Trophoblast cell (in vitro differentiated cells and primary cell): ENCODE results near the gene CAPZA2.

Experiments
- DNase-seq, 2 donors: peaks; one replicate each; pipeline ENCODE4 v3.0.0-alpha.2; 2016
- H2AFZ ChIP-seq: 2 replicates; pipeline ENCODE4 v1.6.1; 2013; ENCODE audit warnings: low read length, moderate library complexity, mild to moderate bottlenecking; ENCODE audit not compliant: insufficient read depth, poor library complexity
- H2AK5ac ChIP-seq: 2 replicates; pipeline ENCODE4 v1.6.1; 2013; ENCODE audit warnings: mild to moderate bottlenecking, low read length
- H2BK120ac ChIP-seq: 2 replicates; pipeline ENCODE4 v1.6.1; 2013; ENCODE audit warnings: low read length, mild to moderate bottlenecking, moderate library complexity; ENCODE audit not compliant: insufficient read depth, poor library complexity
- H2BK12ac ChIP-seq: 2 replicates; pipeline ENCODE4 v1.6.1; 2013; ENCODE audit warnings: mild to moderate bottlenecking, low read length, moderate library complexity
- H2BK5ac ChIP-seq: 2 replicates; pipeline ENCODE4 v1.6.1; 2013; ENCODE audit warnings: low read length, low read depth, moderate library complexity, mild to moderate bottlenecking; ENCODE audit not compliant: poor library complexity
- H3K14ac ChIP-seq: 2 replicates; pipeline ENCODE4 v1.6.1; 2013; ENCODE audit warnings: mild to moderate bottlenecking, low read length
- H3K18ac ChIP-seq: 2 replicates; pipeline ENCODE4 v1.6.1; 2013; ENCODE audit warnings: mild to moderate bottlenecking, low read length
- H3K23ac ChIP-seq: 2 replicates; pipeline ENCODE4 v1.6.1; 2013; ENCODE audit warnings: low read length
- H3K27ac ChIP-seq: 2 replicates; pipeline ENCODE4 v1.5.1; 2013; ENCODE audit warnings: low read depth, mild to moderate bottlenecking, inconsistent platforms, low read length, moderate library complexity
- H3K27me3 ChIP-seq: 2 replicates; pipeline ENCODE4 v1.6.1; 2013; ENCODE audit warnings: inconsistent platforms, mild to moderate bottlenecking, low read length, moderate library complexity; ENCODE audit not compliant: insufficient read depth
- H3K36me3 ChIP-seq, 2 experiments: 1 replicate in 1 of 2; 2 replicates in 1 of 2; pipeline ENCODE4 v1.6.1; 2013; ENCODE audit warnings: low read length in 2 of 2, mild to moderate bottlenecking in 2 of 2, moderate library complexity in 1 of 2; ENCODE audit not compliant: insufficient read depth in 2 of 2, control insufficient read depth in 1 of 2
- H3K4ac ChIP-seq: 2 replicates; pipeline ENCODE4 v1.6.1; 2013; ENCODE audit warnings: low read depth, mild to moderate bottlenecking, low read length, moderate library complexity
- H3K4me1 ChIP-seq, 2 experiments: 1 replicate in 1 of 2; 2 replicates in 1 of 2; pipeline ENCODE4 v1.6.1; 2013; ENCODE audit warnings: low read length in 2 of 2, mild to moderate bottlenecking in 2 of 2, moderate library complexity in 1 of 2; ENCODE audit not compliant: insufficient read depth in 2 of 2, control insufficient read depth in 1 of 2
- H3K4me2 ChIP-seq: 2 replicates; pipeline ENCODE4 v1.6.1; 2013; ENCODE audit warnings: inconsistent platforms, mild to moderate bottlenecking, low read length, moderate library complexity
- H3K4me3 ChIP-seq: 2 replicates; pipeline ENCODE4 v1.5.1; 2013; ENCODE audit warnings: mild to moderate bottlenecking, low read depth, low read length, inconsistent platforms
- H3K79me1 ChIP-seq: one replicate; pipeline ENCODE4 v1.6.1; 2013; ENCODE audit warnings: low read length
- H3K79me2 ChIP-seq: 2 replicates; pipeline ENCODE4 v1.6.1; 2013; ENCODE audit warnings: low read length, mild to moderate bottlenecking; ENCODE audit not compliant: control insufficient read depth, insufficient read depth, poor library complexity
- H3K9ac ChIP-seq: 2 replicates; pipeline ENCODE4 v1.6.1; 2013; ENCODE audit warnings: mild to moderate bottlenecking, low read length
- H3K9me3 ChIP-seq: 2 replicates; pipeline ENCODE4 v1.6.1; 2013; ENCODE audit warnings: low read depth, mild to moderate bottlenecking, control low read depth, inconsistent platforms, low read length; ENCODE audit not compliant: insufficient read depth
- H4K12ac ChIP-seq: 2 replicates; pipeline ENCODE4 v1.6.1; 2013; ENCODE audit warnings: low read depth, mild to moderate bottlenecking, low read length, moderate library complexity
- H4K8ac ChIP-seq: 2 replicates; pipeline ENCODE4 v1.6.1; 2013; ENCODE audit warnings: low read depth, mild to moderate bottlenecking, low read length, moderate library complexity
- H4K91ac ChIP-seq: one replicate; pipeline ENCODE4 v1.6.1; 2013; ENCODE audit warnings: low read depth, mild to moderate bottlenecking, low read length, moderate library complexity
- WGBS: extraction: QIAGEN DNeasy Blood & Tissue Kit; methylation state at CpG from one replicate; pipeline ENCODE4 v1.1.7; 2013; ENCODE audit warnings: missing lambda C conversion rate; ENCODE audit not compliant: insufficient read length, insufficient coverage; ENCODE audit errors: extremely low coverage; 5-methylcytosine and 5-hydroxymethylcytosine counted together

Gene CAPZA2

DNA sequence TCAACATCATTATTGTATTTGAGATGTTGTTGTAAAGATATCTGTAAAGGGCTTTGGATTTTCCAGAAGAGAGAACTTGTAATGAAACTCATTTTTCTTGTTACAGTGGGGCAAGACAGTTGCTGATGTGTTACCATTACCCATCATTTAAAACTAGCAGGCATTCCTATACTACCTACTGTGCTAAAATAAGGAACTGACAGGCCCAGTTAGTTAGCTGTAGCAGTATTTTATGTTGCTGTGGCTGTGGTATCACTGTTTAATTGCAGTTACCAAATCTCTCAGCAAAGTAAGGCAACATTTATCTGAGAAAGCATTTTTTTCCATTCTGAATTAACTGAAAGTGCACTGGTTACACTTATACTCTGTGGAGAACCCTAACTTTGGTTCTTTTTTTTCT is 100.8 kb downstream of the CAPZA2 start:
- Histone ChIP-seq H2AK5ac (no peak overlapping the region), H2BK12ac (no peak overlapping the region), H3K9me3 (peaks cover 2% of the 10 kb centered on the region), H2BK120ac (no peak overlapping the region), H4K91ac (no peak overlapping the region), H3K4me1 (no peaks in the 10 kb centered on the region), H3K9ac (no peak overlapping the region), H3K36me3 (no peaks in the 10 kb centered on the region), H3K79me1 (no peaks in the 10 kb centered on the region), H3K4me3 (no peak overlapping the region), H4K12ac (no peak overlapping the region), H3K4me2 (no peak overlapping the region), H3K79me2 (no peaks in the 10 kb centered on the region), H2BK5ac (no peak overlapping the region), H2AFZ (no peak overlapping the region), H3K4ac (no peak overlapping the region), H3K14ac (no peak overlapping the region), H3K18ac (no peak overlapping the region), H4K8ac (no peak overlapping the region), H3K23ac (no peak overlapping the region), H3K27ac (no peak overlapping the region), H3K27me3 (no peaks in the 10 kb centered on the region)
- no peak for DNase-seq

DNA sequence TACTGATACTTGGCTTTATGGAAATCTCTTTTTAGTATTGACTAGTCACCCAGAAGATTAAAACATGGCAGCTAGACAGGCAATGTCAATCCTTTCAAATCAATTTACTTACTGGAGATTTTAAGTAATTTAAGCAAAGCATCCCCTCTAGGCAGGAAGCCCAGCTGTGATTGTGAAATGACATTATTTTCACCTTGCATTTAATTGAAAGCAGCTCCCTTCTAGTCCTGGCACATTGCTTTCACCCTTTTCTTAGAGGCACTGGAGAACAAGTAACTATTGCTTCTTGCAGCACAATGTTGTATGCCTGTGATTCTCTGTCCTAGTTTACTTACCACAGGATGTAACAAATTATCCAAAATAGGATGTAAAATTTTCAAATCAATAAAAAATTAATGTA is 104.2 kb downstream of the CAPZA2 start:
- Histone ChIP-seq H3K36me3 (no peaks in the 10 kb centered on the region), H3K14ac (no peak overlapping the region), H2BK5ac (no peak overlapping the region), H4K8ac (no peak overlapping the region), H3K4me3 (no peak overlapping the region), H3K9ac (no peak overlapping the region), H3K4me2 (no peak overlapping the region), H2AK5ac (no peak overlapping the region), H3K79me1 (no peaks in the 10 kb centered on the region), H3K4me1 (no peaks in the 10 kb centered on the region), H3K4ac (no peak overlapping the region), H2AFZ (no peak overlapping the region), H3K27ac (no peak overlapping the region), H3K18ac (no peak overlapping the region), H3K79me2 (no peaks in the 10 kb centered on the region), H4K12ac (no peak overlapping the region), H3K27me3 (no peaks in the 10 kb centered on the region), H3K9me3 (peaks cover 2% of the 10 kb centered on the region), H2BK12ac (no peak overlapping the region), H2BK120ac (no peak overlapping the region), H4K91ac (no peak overlapping the region), H3K23ac (no peak overlapping the region)
- DNase-seq: no peak

DNA sequence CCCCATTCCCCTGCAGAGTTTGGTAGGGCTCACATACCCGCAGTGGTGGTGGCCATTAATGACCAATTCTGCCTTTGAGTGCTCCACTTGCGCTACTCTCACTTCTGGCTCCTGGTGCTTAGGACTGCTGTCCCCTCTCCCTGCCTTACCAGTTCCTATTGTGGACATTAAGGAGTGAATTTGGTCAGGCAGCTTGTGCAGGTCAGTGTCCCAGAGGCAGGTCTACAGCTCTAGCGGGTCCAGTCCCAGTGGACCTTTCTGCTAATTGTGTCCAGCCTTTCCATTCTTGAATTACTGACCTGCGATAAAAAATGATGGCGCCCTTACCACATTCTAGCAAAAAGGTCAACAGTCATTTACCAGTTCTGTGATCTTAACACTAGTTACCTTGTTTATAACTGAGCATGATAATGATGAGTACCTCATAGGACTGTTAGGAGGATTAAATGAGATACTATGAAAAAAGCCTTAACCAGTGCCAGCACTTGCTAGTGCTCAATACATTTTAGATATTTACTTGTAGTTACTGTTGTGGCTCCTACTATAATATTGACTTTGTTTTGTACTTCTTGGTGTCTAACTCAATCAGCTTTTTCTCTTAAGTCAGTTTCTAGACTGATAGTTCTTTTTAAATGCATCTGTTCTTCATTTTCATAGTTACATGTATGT is 105.0 kb downstream of the CAPZA2 start:
- Histone ChIP-seq H3K23ac (no peak overlapping the region), H2AK5ac (no peak overlapping the region), H3K79me1 (no peaks in the 10 kb centered on the region), H2BK120ac (no peak overlapping the region), H4K8ac (no peak overlapping the region), H3K9ac (no peak overlapping the region), H3K27me3 (no peaks in the 10 kb centered on the region), H3K18ac (peak overlapping the region; percentile 56), H2BK12ac (no peak overlapping the region), H3K4me2 (no peak overlapping the region), H3K36me3 (no peaks in the 10 kb centered on the region), H3K4me3 (no peak overlapping the region), H3K9me3 (peaks cover 2% of the 10 kb centered on the region), H3K14ac (no peak overlapping the region), H2AFZ (no peak overlapping the region), H3K79me2 (no peaks in the 10 kb centered on the region), H3K4me1 (peaks cover 0 to 3% of the 10 kb centered on the region in 2 experiments), H2BK5ac (no peak overlapping the region), H3K4ac (no peak overlapping the region), H4K91ac (no peak overlapping the region), H4K12ac (no peak overlapping the region), H3K27ac (no peak overlapping the region)
- peak in 1 of 2 donors; percentile 26 for DNase-seq
- WGBS: no CpG with 5 or more reads among the region's 5 CpGs

DNA sequence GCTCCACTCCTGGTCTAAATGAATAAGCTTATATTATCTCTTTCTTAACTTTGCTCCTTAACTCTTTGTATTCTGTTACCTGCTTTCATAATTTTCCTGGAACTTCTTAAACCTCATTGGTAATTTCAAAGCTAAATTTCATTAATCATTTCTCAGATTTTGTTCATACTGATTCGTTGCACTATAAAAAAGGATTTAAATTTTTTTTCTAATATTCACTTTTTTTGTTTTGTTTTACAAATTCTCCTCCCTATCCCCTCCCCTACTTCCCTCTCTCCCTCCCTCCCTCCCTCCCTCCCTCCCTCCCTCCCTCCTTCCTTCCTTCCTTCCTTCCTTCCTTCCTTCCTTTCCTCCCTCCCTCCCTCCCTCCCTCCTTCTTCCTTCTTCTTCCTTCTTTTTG is 105.6 kb downstream of the CAPZA2 start:
- Histone ChIP-seq H4K8ac (no peak overlapping the region), H4K91ac (no peak overlapping the region), H3K79me2 (no peaks in the 10 kb centered on the region), H4K12ac (no peak overlapping the region), H3K14ac (no peak overlapping the region), H3K4me3 (no peak overlapping the region), H2BK5ac (no peak overlapping the region), H3K79me1 (no peaks in the 10 kb centered on the region), H2BK12ac (no peak overlapping the region), H3K27me3 (no peaks in the 10 kb centered on the region), H3K4me2 (no peak overlapping the region), H3K4ac (no peak overlapping the region), H3K18ac (no peak overlapping the region), H2BK120ac (no peak overlapping the region), H2AFZ (no peak overlapping the region), H3K23ac (no peak overlapping the region), H3K36me3 (peaks cover 0 to 2% of the 10 kb centered on the region in 2 experiments), H3K27ac (no peak overlapping the region), H3K9me3 (peaks cover 2% of the 10 kb centered on the region), H3K4me1 (peaks cover 0 to 3% of the 10 kb centered on the region in 2 experiments), H2AK5ac (no peak overlapping the region), H3K9ac (no peak overlapping the region)
- WGBS: no CpG with 5 or more reads among the region's 1 CpG
- no peak for DNase-seq
